Measurements from ENCODE around the gene RAD51B. TPM values are rescaled to one million over a fixed set of nuclear protein-coding genes. Genes with fewer than 3 reads are reported as not detected.

The RAD51B gene
- total RNA-seq, 1 experiment from 2014 or later, result 14.2 TPM

- TF ChIP-seq ZNF232 (CRISPR knock-in tag; IDR thresholded peaks at IDR 0.05) (no peak), E2F5 (CRISPR knock-in tag; IDR thresholded peaks at IDR 0.05) (no peak), ESRRA (CRISPR knock-in tag; IDR thresholded peaks at IDR 0.05; ENCODE audit: borderline replicate concordance) (no peak), ZNF263 (CRISPR knock-in tag; IDR thresholded peaks at IDR 0.05; ENCODE audit: low read depth) (no peak), PRDM15 (CRISPR knock-in tag; IDR thresholded peaks at IDR 0.05) (no peak), NR2C2 (CRISPR knock-in tag; IDR thresholded peaks at IDR 0.05) (no peak), NFYB (CRISPR knock-in tag; conservative IDR thresholded peaks at IDR 0.05; ENCODE audit: low read depth) (no peak)
- ATAC-seq (no peak), DNase-seq (ENCODE audit: low spot score) (no peak)
- Mint-ChIP-seq H3K27me3 (ENCODE audit: low read depth) (no peaks in the 10 kb centered on the region), H3K4me1 (peaks cover 51% of the 10 kb centered on the region), H3K4me3 (no peak overlapping the region), H3K9me3 (no peaks in the 10 kb centered on the region), H3K36me3 (no peaks in the 10 kb centered on the region), H3K27ac (no peak overlapping the region)
- POLR2A ChIA-PET, result no interaction called here
- CTCF ChIA-PET, result interaction anchor here (0.5 kb wide), 1 partner anchor 502 kb away, joined by 3 read pairs; no protein-coding TSS in a partner anchor
Measured at GRCh38 chr14:68446243-68447040, 626.9 kb downstream of the RAD51B start.

- ChIA-PET POLR2A (no interaction called here), CTCF (interaction anchor here (1.5 kb wide), 1 partner anchor 14 kb away, joined by 4 read pairs; no protein-coding TSS in a partner anchor)
- DNase-seq (ENCODE audit: low spot score) (no peak), ATAC-seq (no peak)
- Mint-ChIP-seq H3K4me3 (no peak overlapping the region), H3K27me3 (ENCODE audit: low read depth) (no peaks in the 10 kb centered on the region), H3K4me1 (peaks cover 51% of the 10 kb centered on the region), H3K27ac (peak overlapping the region; percentile 34), H3K9me3 (no peaks in the 10 kb centered on the region), H3K36me3 (no peaks in the 10 kb centered on the region)
- TF ChIP-seq AFF4 (CRISPR knock-in tag; IDR thresholded peaks at IDR 0.05; ENCODE audit: borderline replicate concordance) (no peak), ZNF232 (CRISPR knock-in tag; IDR thresholded peaks at IDR 0.05) (no peak), NFATC4 (CRISPR knock-in tag; IDR thresholded peaks at IDR 0.05) (no peak), ZNF219 (CRISPR knock-in tag; IDR thresholded peaks at IDR 0.05; ENCODE audit: borderline replicate concordance) (no peak), ATF2 (CRISPR knock-in tag; IDR thresholded peaks at IDR 0.05; ENCODE audit: borderline replicate concordance, low read depth) (no peak), TP53 (CRISPR knock-in tag; IDR thresholded peaks at IDR 0.05) (no peak), MYBL2 (CRISPR knock-in tag; IDR thresholded peaks at IDR 0.05) (no peak), SMAD4 (CRISPR knock-in tag; IDR thresholded peaks at IDR 0.05) (no peak), ZNF396 (CRISPR knock-in tag; IDR thresholded peaks at IDR 0.05; ENCODE audit: borderline replicate concordance) (no peak), ZSCAN18 (CRISPR knock-in tag; IDR thresholded peaks at IDR 0.05) (no peak), CREB1 (CRISPR knock-in tag; IDR thresholded peaks at IDR 0.05) (no peak), TEAD4 (CRISPR knock-in tag; IDR thresholded peaks at IDR 0.05) (no peak), TCF7 (CRISPR knock-in tag; IDR thresholded peaks at IDR 0.05; ENCODE audit: low read depth) (no peak), MXD4 (CRISPR knock-in tag; IDR thresholded peaks at IDR 0.05; ENCODE audit: borderline replicate concordance) (no peak), GABPB1 (CRISPR knock-in tag; IDR thresholded peaks at IDR 0.05) (no peak)
Measured at GRCh38 chr14:68447581-68448251, 628.1 kb downstream of the RAD51B start.
